Measurements from ENCODE around the gene JDP2. TPM values are rescaled to one million over a fixed set of nuclear protein-coding genes. Genes with fewer than 3 reads are reported as not detected.

JDP2 gene
- total RNA-seq, 1 donor from 2014 or later = 79.5 TPM

DNA sequence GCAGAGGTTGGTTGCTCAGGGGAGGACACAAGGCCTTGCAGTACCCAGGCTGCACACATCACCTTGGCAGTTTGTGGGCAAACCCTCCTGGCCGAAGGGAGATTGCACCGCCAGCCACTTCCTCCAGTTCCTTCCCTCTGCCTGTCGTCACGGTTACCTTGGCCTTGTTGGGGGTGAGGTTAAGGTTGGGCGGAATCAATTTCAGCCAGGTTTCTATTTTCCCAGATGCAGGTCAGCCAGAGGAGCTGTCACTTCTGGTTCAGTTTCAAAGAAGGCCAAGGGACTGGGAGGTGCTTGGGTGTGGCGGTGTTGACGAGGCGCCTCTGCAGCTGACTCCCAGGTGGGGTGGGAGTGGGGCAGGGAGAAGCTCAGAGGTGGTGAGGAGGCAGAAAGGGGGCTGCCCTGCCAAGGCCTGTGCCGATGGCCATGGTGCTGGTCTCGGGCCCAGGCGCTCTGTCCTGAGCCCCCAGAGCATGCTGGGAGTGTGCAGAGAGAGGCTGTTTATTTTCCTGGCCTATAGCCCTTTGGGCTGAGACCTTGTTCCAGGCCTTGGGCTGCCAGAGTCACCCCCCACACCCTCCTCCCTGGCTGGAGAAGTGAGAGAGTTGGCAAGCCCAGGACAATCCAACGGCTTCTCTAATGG is 31.4 kb downstream of the JDP2 start:
- DNase-seq (ENCODE audit: low read depth) = no peak
- peaks cover 4% of the 10 kb centered on the region for H3K79me2 ChIP-seq (ENCODE audit: insufficient read depth, low read length)
- FAIRE-seq = no peak

DNA sequence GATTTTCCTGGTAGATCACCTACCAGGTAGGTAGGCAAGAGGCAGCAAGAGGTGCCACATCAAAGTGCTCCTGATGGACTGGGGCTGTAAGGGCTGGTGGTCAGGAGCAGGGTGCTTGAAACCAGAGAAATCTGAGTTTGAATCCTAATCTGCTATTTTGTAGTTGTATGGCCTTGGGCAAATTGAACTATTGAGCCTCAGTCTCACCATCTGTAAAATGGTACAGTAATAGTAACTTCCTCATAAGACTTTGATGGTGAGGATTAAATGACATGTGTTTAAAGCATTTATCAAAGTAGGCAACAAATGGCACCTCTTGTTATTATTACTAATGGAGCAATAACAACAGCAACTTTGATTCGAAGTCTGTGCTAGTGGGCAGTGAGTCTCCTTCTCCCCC is 32.0 kb downstream of the JDP2 start:
- peaks cover 43% of the 10 kb centered on the region for H3K4me1 Mint-ChIP-seq (ENCODE audit: low read depth, unreplicated experiment)
- no peaks in the 10 kb centered on the region for H3K27me3 ChIP-seq (ENCODE audit: insufficient read depth, low read length)
- no peak overlapping the region for H3K27ac Mint-ChIP-seq (ENCODE audit: unreplicated experiment)
- H3K27ac ChIP-seq (ENCODE audit: low read depth, low read length) = no peak overlapping the region
- H4K20me1 ChIP-seq (ENCODE audit: insufficient read depth, low read length) = peaks cover 36% of the 10 kb centered on the region
- DNase-seq (ENCODE audit: low read depth) (no peak), FAIRE-seq (no peak)
- no peak overlapping the region for H3K4me3 ChIP-seq (ENCODE audit: insufficient read depth, low read depth, low read length)
- peaks cover 4% of the 10 kb centered on the region for H3K79me2 ChIP-seq (ENCODE audit: insufficient read depth, low read length)
- no peaks in the 10 kb centered on the region for H3K27me3 Mint-ChIP-seq (ENCODE audit: low read depth, unreplicated experiment)
- H3K9me3 Mint-ChIP-seq (ENCODE audit: unreplicated experiment) = no peaks in the 10 kb centered on the region
- H3K9me3 ChIP-seq (ENCODE audit: insufficient read depth, low read depth, low read length) = no peaks in the 10 kb centered on the region
- H3K36me3 ChIP-seq (ENCODE audit: insufficient read depth, low read length) = peaks cover 4% of the 10 kb centered on the region
- peaks cover 3% of the 10 kb centered on the region for H3K4me1 ChIP-seq (ENCODE audit: insufficient read depth, low read length)
- no peak overlapping the region for H2AFZ ChIP-seq (ENCODE audit: low read depth, low read length)
- no peak overlapping the region for H3K4me2 ChIP-seq (ENCODE audit: low read length)
- H3K4me3 Mint-ChIP-seq (ENCODE audit: unreplicated experiment) = no peak overlapping the region
- TF ChIP-seq, protein P1, sequence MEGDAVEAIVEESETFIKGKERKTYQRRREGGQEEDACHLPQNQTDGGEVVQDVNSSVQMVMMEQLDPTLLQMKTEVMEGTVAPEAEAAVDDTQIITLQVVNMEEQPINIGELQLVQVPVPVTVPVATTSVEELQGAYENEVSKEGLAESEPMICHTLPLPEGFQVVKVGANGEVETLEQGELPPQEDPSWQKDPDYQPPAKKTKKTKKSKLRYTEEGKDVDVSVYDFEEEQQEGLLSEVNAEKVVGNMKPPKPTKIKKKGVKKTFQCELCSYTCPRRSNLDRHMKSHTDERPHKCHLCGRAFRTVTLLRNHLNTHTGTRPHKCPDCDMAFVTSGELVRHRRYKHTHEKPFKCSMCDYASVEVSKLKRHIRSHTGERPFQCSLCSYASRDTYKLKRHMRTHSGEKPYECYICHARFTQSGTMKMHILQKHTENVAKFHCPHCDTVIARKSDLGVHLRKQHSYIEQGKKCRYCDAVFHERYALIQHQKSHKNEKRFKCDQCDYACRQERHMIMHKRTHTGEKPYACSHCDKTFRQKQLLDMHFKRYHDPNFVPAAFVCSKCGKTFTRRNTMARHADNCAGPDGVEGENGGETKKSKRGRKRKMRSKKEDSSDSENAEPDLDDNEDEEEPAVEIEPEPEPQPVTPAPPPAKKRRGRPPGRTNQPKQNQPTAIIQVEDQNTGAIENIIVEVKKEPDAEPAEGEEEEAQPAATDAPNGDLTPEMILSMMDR (IDR thresholded peaks at IDR 0.05; ENCODE audit: insufficient read depth, low read depth, low read length) = no peak
- no peak for TF ChIP-seq EZH2 (IDR thresholded peaks at IDR 0.05; ENCODE audit: insufficient read depth, low read length)
- peaks cover 40% of the 10 kb centered on the region for H3K36me3 Mint-ChIP-seq (ENCODE audit: low read depth, unreplicated experiment)
- no peak overlapping the region for H3K9ac ChIP-seq (ENCODE audit: low read length)

More for the DNA sequence above, 31.4 kb downstream of the JDP2 start:
- Histone ChIP-seq H3K4me2 (ENCODE audit: low read length) (no peak overlapping the region), H3K27me3 (ENCODE audit: insufficient read depth, low read length) (no peaks in the 10 kb centered on the region), H3K27ac (ENCODE audit: low read depth, low read length) (no peak overlapping the region), H3K4me3 (ENCODE audit: insufficient read depth, low read depth, low read length) (no peak overlapping the region), H3K36me3 (ENCODE audit: insufficient read depth, low read length) (peaks cover 4% of the 10 kb centered on the region), H3K9ac (ENCODE audit: low read length) (no peak overlapping the region), H4K20me1 (ENCODE audit: insufficient read depth, low read length) (peaks cover 36% of the 10 kb centered on the region), H3K9me3 (ENCODE audit: insufficient read depth, low read depth, low read length) (no peaks in the 10 kb centered on the region), H3K4me1 (ENCODE audit: insufficient read depth, low read length) (peaks cover 3% of the 10 kb centered on the region), H2AFZ (ENCODE audit: low read depth, low read length) (no peak overlapping the region)
- Mint-ChIP-seq H3K36me3 (ENCODE audit: low read depth, unreplicated experiment) (peaks cover 44% of the 10 kb centered on the region), H3K4me1 (ENCODE audit: low read depth, unreplicated experiment) (peaks cover 48% of the 10 kb centered on the region), H3K9me3 (ENCODE audit: unreplicated experiment) (no peaks in the 10 kb centered on the region), H3K27me3 (ENCODE audit: low read depth, unreplicated experiment) (no peaks in the 10 kb centered on the region), H3K27ac (ENCODE audit: unreplicated experiment) (peak overlapping the region; percentile 30), H3K4me3 (ENCODE audit: unreplicated experiment) (no peak overlapping the region)
- TF ChIP-seq, protein P1 (IDR thresholded peaks at IDR 0.05; ENCODE audit: insufficient read depth, low read depth, low read length) = no peak
- TF ChIP-seq EZH2 (IDR thresholded peaks at IDR 0.05; ENCODE audit: insufficient read depth, low read length) = no peak

DNA sequence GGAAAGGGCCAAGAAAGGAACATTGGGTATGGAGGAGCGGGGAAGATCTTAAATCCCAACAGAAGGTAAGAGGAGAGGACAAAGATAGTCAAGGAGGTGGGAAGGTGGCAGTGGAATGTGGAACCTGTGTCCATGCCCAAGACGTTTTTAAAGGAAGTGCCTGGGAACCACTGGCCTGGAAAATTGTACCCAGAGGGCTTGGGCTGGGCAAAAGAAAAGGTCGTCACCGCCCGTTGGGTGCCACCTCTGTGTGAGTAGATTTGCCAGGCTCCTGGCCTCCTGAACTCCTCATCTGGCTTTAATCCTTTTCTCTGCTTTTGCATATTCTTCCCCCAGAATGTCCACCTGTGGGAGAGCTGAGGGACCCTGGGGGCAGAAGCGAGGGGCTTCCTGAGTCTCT is 32.6 kb downstream of the JDP2 start:
- H3K27me3 Mint-ChIP-seq (ENCODE audit: low read depth, unreplicated experiment) = no peaks in the 10 kb centered on the region

More for the DNA sequence above, 32.6 kb downstream of the JDP2 start:
- H4K20me1 ChIP-seq (ENCODE audit: insufficient read depth, low read length) = peaks cover 36% of the 10 kb centered on the region
- no peak for TF ChIP-seq EZH2 (IDR thresholded peaks at IDR 0.05; ENCODE audit: insufficient read depth, low read length)
- TF ChIP-seq, protein P1 (IDR thresholded peaks at IDR 0.05; ENCODE audit: insufficient read depth, low read depth, low read length) = no peak
- H2AFZ ChIP-seq (ENCODE audit: low read depth, low read length) = no peak overlapping the region
- Mint-ChIP-seq H3K27ac (ENCODE audit: unreplicated experiment) (no peak overlapping the region), H3K9me3 (ENCODE audit: unreplicated experiment) (no peaks in the 10 kb centered on the region), H3K36me3 (ENCODE audit: low read depth, unreplicated experiment) (peaks cover 38% of the 10 kb centered on the region), H3K4me3 (ENCODE audit: unreplicated experiment) (no peak overlapping the region), H3K4me1 (ENCODE audit: low read depth, unreplicated experiment) (peaks cover 37% of the 10 kb centered on the region)
- no peaks in the 10 kb centered on the region for H3K9me3 ChIP-seq (ENCODE audit: insufficient read depth, low read depth, low read length)
- no peak for DNase-seq (ENCODE audit: low read depth)
- H3K4me1 ChIP-seq (ENCODE audit: insufficient read depth, low read length) = no peaks in the 10 kb centered on the region
- no peaks in the 10 kb centered on the region for H3K27me3 ChIP-seq (ENCODE audit: insufficient read depth, low read length)
- peaks cover 4% of the 10 kb centered on the region for H3K79me2 ChIP-seq (ENCODE audit: insufficient read depth, low read length)
- no peak overlapping the region for H3K4me2 ChIP-seq (ENCODE audit: low read length)
- H3K27ac ChIP-seq (ENCODE audit: low read depth, low read length) = no peak overlapping the region
- H3K9ac ChIP-seq (ENCODE audit: low read length) = no peak overlapping the region
- no peak overlapping the region for H3K4me3 ChIP-seq (ENCODE audit: insufficient read depth, low read depth, low read length)
- H3K36me3 ChIP-seq (ENCODE audit: insufficient read depth, low read length) = peaks cover 4% of the 10 kb centered on the region
- FAIRE-seq = no peak
